IMR-90 (cell line): ENCODE measurements around the gene AKAP13. TPM values are rescaled to one million over a fixed set of nuclear protein-coding genes. Genes with fewer than 3 reads are reported as not detected.

Experiments
- ATAC-seq: fragments of 200-7000 bp; cut with Tn5 transposase; 2 replicates; pipeline ENCODE4 v1.9.1; 2020; ENCODE audit warnings: low read depth, mild to moderate bottlenecking, moderate library complexity
- BruUV-seq: library from RNA; stranded (reverse); fragments of 400-500 nt; replicated peaks from 2 replicates; lab custom pipeline; 2021; lab: Mats Ljungman, UMichigan
- CTCF ChIA-PET: fragments of 300-600 bp; formaldehyde crosslinking; extraction: SDS; loops from one replicate; lab custom pipeline; 2021; ENCODE audit warnings: antibody characterized with exemption; lab: Yijun Ruan, JAX
- POLR2A ChIA-PET: fragments of 300-600 bp; sonication (Branson Sonifier 250); formaldehyde crosslinking; loops from one replicate; lab custom pipeline; 2022; ENCODE audit warnings: antibody characterized with exemption; ENCODE audit not compliant: unreplicated experiment; lab: Charles Lee
- DNase-seq: peaks from one replicate; pipeline ENCODE4 v3.0.0; 2013
- H2AFZ ChIP-seq: replicated peaks from 2 replicates; pipeline ENCODE3; 2013; ENCODE audit warnings: low read length, mild to moderate bottlenecking; ENCODE audit not compliant: poor library complexity
- H2AK5ac ChIP-seq: 2 replicates; pipeline ENCODE4 v1.6.1; 2013; ENCODE audit warnings: low read depth, low read length, inconsistent platforms
- H2AK9ac ChIP-seq: replicated peaks from 2 replicates; pipeline ENCODE3; 2013; ENCODE audit warnings: mild to moderate bottlenecking, low read depth, low read length, moderate library complexity; ENCODE audit not compliant: poor library complexity
- H2BK120ac ChIP-seq: 2 replicates; pipeline ENCODE4 v1.6.1; 2013; ENCODE audit warnings: low read depth, low read length, inconsistent platforms
- H2BK15ac ChIP-seq: 3 replicates; pipeline ENCODE4 v1.6.1; 2013; ENCODE audit warnings: low read depth, low read length, inconsistent platforms
- H2BK20ac ChIP-seq: 2 replicates; pipeline ENCODE4 v1.6.1; 2013; ENCODE audit warnings: low read depth, mild to moderate bottlenecking, inconsistent platforms, low read length, moderate library complexity
- H2BK5ac ChIP-seq: 2 replicates; pipeline ENCODE4 v1.6.1; 2013; ENCODE audit warnings: mild to moderate bottlenecking, low read depth, low read length, inconsistent platforms; ENCODE audit not compliant: poor library complexity, severe bottlenecking
- H3K14ac ChIP-seq: replicated peaks from 2 replicates; pipeline ENCODE4 v1.6.1; 2013; ENCODE audit warnings: low read depth, low read length, inconsistent platforms
- H3K18ac ChIP-seq: 2 replicates; pipeline ENCODE4 v1.6.1; 2013; ENCODE audit warnings: low read depth, low read length, control low read depth
- H3K23ac ChIP-seq: 2 replicates; pipeline ENCODE4 v1.6.1; 2013; ENCODE audit warnings: low read depth, low read length, inconsistent platforms
- H3K27ac ChIP-seq: 2 replicates; pipeline ENCODE4 v1.5.1; 2013; ENCODE audit warnings: mild to moderate bottlenecking, control low read depth, low read length; ENCODE audit not compliant: insufficient read depth
- H3K27me3 ChIP-seq: 2 replicates; pipeline ENCODE4 v1.6.1; 2013; ENCODE audit warnings: low read length; ENCODE audit not compliant: control insufficient read depth, insufficient read depth
- H3K36me3 ChIP-seq: 2 replicates; pipeline ENCODE4 v1.6.1; 2013; ENCODE audit warnings: low read length, mixed read lengths; ENCODE audit not compliant: control insufficient read depth, insufficient read depth
- H3K4ac ChIP-seq: 2 replicates; pipeline ENCODE4 v1.6.1; 2013; ENCODE audit warnings: low read depth, low read length, inconsistent platforms
- H3K4me1 ChIP-seq: 2 replicates; pipeline ENCODE4 v1.6.1; 2013; ENCODE audit warnings: low read length, mixed read lengths; ENCODE audit not compliant: control insufficient read depth, insufficient read depth
- H3K4me2 ChIP-seq: 2 replicates; pipeline ENCODE4 v1.6.1; 2013; ENCODE audit warnings: low read depth, mild to moderate bottlenecking, control low read depth, low read length, moderate library complexity
- H3K4me3 ChIP-seq: 2 replicates; pipeline ENCODE4 v1.5.1; 2013; ENCODE audit warnings: low read depth, mild to moderate bottlenecking, control low read depth, low read length, moderate library complexity; ENCODE audit not compliant: insufficient read depth
- H3K56ac ChIP-seq: 2 replicates; pipeline ENCODE4 v1.6.1; 2013; ENCODE audit warnings: low read length, inconsistent platforms; ENCODE audit not compliant: insufficient read depth; ENCODE audit errors: extremely low read depth
- H3K79me1 ChIP-seq, 2 experiments: 2 replicates each; pipeline ENCODE4 v1.6.1; 2013; ENCODE audit warnings: low read length in 2 of 2, inconsistent platforms in 1 of 2, low read depth in 1 of 2
- H3K9ac ChIP-seq: 2 replicates; pipeline ENCODE4 v1.6.1; 2013; ENCODE audit warnings: low read depth, low read length, control low read depth
- H3K9me1 ChIP-seq: 2 replicates; pipeline ENCODE4 v1.6.1; 2013; ENCODE audit warnings: low read length, inconsistent platforms; ENCODE audit not compliant: insufficient read depth
- H3K9me3 ChIP-seq: 2 replicates; pipeline ENCODE4 v1.6.1; 2013; ENCODE audit warnings: low read length; ENCODE audit not compliant: control insufficient read depth, insufficient read depth
- H4K20me1 ChIP-seq: 2 replicates; pipeline ENCODE4 v1.6.1; 2013; ENCODE audit warnings: low read length, inconsistent platforms; ENCODE audit not compliant: insufficient read depth
- H4K5ac ChIP-seq: 2 replicates; pipeline ENCODE4 v1.6.1; 2013; ENCODE audit warnings: mild to moderate bottlenecking, low read depth, low read length, control low read depth
- H4K8ac ChIP-seq, 2 experiments: 2 replicates each; pipeline ENCODE4 v1.6.1; 2013; ENCODE audit warnings: low read depth in 2 of 2, low read length in 2 of 2, control low read depth in 1 of 2, inconsistent platforms in 1 of 2
- H4K91ac ChIP-seq: 2 replicates; pipeline ENCODE4 v1.6.1; 2013; ENCODE audit warnings: low read depth, low read length, inconsistent platforms; ENCODE audit not compliant: insufficient read depth
- BHLHE40 ChIP-seq: fragments of 150-350 bp; IDR thresholded peaks from 2 replicates; pipeline ENCODE4 v1.6.1; 2016; ENCODE audit warnings: mild to moderate bottlenecking, low read depth, low read length
- ELK1 ChIP-seq: fragments of 150-350 bp; IDR thresholded peaks from 2 replicates; pipeline ENCODE4 v1.6.1; 2016; ENCODE audit warnings: low read depth, mild to moderate bottlenecking, low read length, moderate library complexity, borderline replicate concordance
- RFX5 ChIP-seq: IDR thresholded peaks from 2 replicates; pipeline ENCODE4 v1.8.0; 2012; ENCODE audit warnings: low read depth, mild to moderate bottlenecking, low read length, moderate library complexity
- USF2 ChIP-seq: fragments of 150-350 bp; IDR thresholded peaks from 2 replicates; pipeline ENCODE4 v1.6.1; 2017; ENCODE audit warnings: mild to moderate bottlenecking, antibody characterized with exemption, low read length, low read depth
- WGBS, 2 experiments: methylation state at CpG; one replicate each; pipeline versions ENCODE4 v1.1.5 to v1.1.7; 2013; ENCODE audit warnings: missing lambda C conversion rate in 2 of 2; ENCODE audit not compliant: insufficient read length in 1 of 2; ENCODE audit errors: extremely low coverage in 2 of 2; 5-methylcytosine and 5-hydroxymethylcytosine counted together
- dilution Hi-C: fragments of 300-500 bp; cut with HindIII; formaldehyde crosslinking; loops from one replicate; pipeline ENCODE4 v1.14.3; 2018; ENCODE audit warnings: low sequenced_read_pairs; ENCODE audit not compliant: unreplicated experiment
- in situ Hi-C: fragments of 300-500 bp; cut with MboI; formaldehyde crosslinking; loops from 3 replicates; pipeline ENCODE4 v1.14.3; 2019; ENCODE audit warnings: low sequenced_read_pairs, inconsistent platforms, mixed read lengths
- intact Hi-C: fragments of 100-400 bp; cut with micrococcal nuclease; formaldehyde crosslinking; loops from 2 replicates; pipeline ENCODE4 v1.10.0; 2022
- polyA plus RNA-seq, 3 experiments: library from polyadenylated mRNA; depleted of rRNA; stranded (reverse); fragments of >200 nt; gene quantifications; 2 replicates each; pipeline ENCODE4 v1.2.3, GENCODE V29; 2012; ENCODE audit warnings: low replicate concordance in 1 of 3
- total RNA-seq: library from RNA; depleted of rRNA; stranded (reverse); fragments of >200 nt; gene quantifications from 2 replicates; pipeline ENCODE4 v1.2.3, GENCODE V29; 2012

AKAP13 gene
- total and polyA plus RNA-seq, 2 of the 4 experiments (the other 2 are of a cell fraction) = 10.4 to 46.4 TPM

GRCh38 chr15:85758655-85758978 lies 378.2 kb downstream of the AKAP13 start:
- in situ Hi-C loops (no loop called here), dilution Hi-C loops (no loop called here), intact Hi-C loops (no loop called here)
- ATAC-seq (no peak), DNase-seq (no peak)
- TF ChIP-seq RFX5 (no peak), BHLHE40 (no peak), USF2 (no peak), ELK1 (no peak)
- Histone ChIP-seq H3K18ac (no peak overlapping the region), H3K4me3 (no peak overlapping the region), H3K56ac (no peak overlapping the region), H3K14ac (no peak overlapping the region), H3K4me1 (no peaks in the 10 kb centered on the region), H3K9me1 (no peaks in the 10 kb centered on the region), H2BK120ac (no peak overlapping the region), H4K20me1 (peaks cover 12% of the 10 kb centered on the region; the same call in 1 of the 2 replicates), H2AFZ (no peak overlapping the region), H2BK20ac (no peak overlapping the region), H2BK15ac (no peak overlapping the region), H4K8ac (no peak overlapping the region), H3K4me2 (no peak overlapping the region), H3K79me1 (peaks cover 0 to 2% of the 10 kb centered on the region in 2 experiments; a peak in 1 of 4 replicates), H3K4ac (no peak overlapping the region), H2AK5ac (no peak overlapping the region), H3K36me3 (peaks cover 7% of the 10 kb centered on the region; the same call in 1 of the 2 replicates), H2BK5ac (no peak overlapping the region), H4K91ac (no peak overlapping the region), H3K27me3 (no peaks in the 10 kb centered on the region), H3K9ac (no peak overlapping the region), H3K27ac (no peak overlapping the region), H3K9me3 (no peaks in the 10 kb centered on the region), H4K5ac (no peak overlapping the region), H3K23ac (no peak overlapping the region), H2AK9ac (no peak overlapping the region)
- no TSS peak for BruUV-seq
- 97% methylated on average over 17 of the region's 21 CpGs; no CpG with 5 or more reads in 1 of the 2 experiments for WGBS, 2 experiments
- ChIA-PET POLR2A (no interaction called here), CTCF (no interaction called here)
